H1 (cell line): Measurements from ENCODE around the gene MAP3K10. TPM values are rescaled to one million over a fixed set of nuclear protein-coding genes. Genes with fewer than 3 reads are reported as not detected.

Experiments
- EZH2 ChIP-seq: fragments of 200-600 bp; sonication (generic); IDR thresholded peaks from 2 replicates; pipeline ENCODE4 v1.7.1; 2012; ENCODE audit warnings: low read depth, mild to moderate bottlenecking, moderate library complexity, low read length, inconsistent platforms; ENCODE audit not compliant: severe bottlenecking
- FOSL1 ChIP-seq: IDR thresholded peaks from 2 replicates; pipeline ENCODE4 v1.6.1; 2011; ENCODE audit warnings: mild to moderate bottlenecking, low read depth, low read length, moderate library complexity; ENCODE audit not compliant: insufficient read depth
- HDAC2 ChIP-seq, 2 experiments: fragments of 300-600 bp in 1 of 2; sonication (generic) in 1 of 2; IDR thresholded peaks; 2 replicates each; pipeline ENCODE4 v1.6.1; 2011 to 2012; ENCODE audit warnings: low read depth in 2 of 2, low read length in 2 of 2, mild to moderate bottlenecking in 2 of 2, moderate library complexity in 2 of 2, borderline replicate concordance in 1 of 2, inconsistent platforms in 1 of 2
- HDAC6 ChIP-seq: IDR thresholded peaks from one replicate; pipeline ENCODE4 v1.7.1; 2012; ENCODE audit warnings: low read depth, mild to moderate bottlenecking, inconsistent platforms, low read length, moderate library complexity
- SP2 ChIP-seq: IDR thresholded peaks from 2 replicates; pipeline ENCODE4 v1.6.1; 2012; ENCODE audit warnings: mild to moderate bottlenecking, low read length, inconsistent platforms
- polyA plus RNA-seq, 7 experiments: library from polyadenylated mRNA; depleted of rRNA in 3 of 7; stranded (reverse) in 5 of 7; unstranded in 2 of 7; fragments of >200 nt in 5 of 7; fragments of 200-250 nt in 2 of 7; gene quantifications; 1 replicate in 5 of 7; 2 replicates in 1 of 7; 4 replicates in 1 of 7; pipeline versions ENCODE4 v1.2.1 to v1.2.3, GENCODE V29; 2011 to 2013; ENCODE audit warnings: missing spikeins in 2 of 7, mixed read lengths in 2 of 7
- total RNA-seq: library from RNA; stranded (reverse); fragmentation: NEBNext Ultra II Directional; extraction: Animal tissue kit (Norgen Biotek cat#: 25700); gene quantifications from 2 replicates; pipeline ENCODE4 v1.2.1, GENCODE V29; 2021

The MAP3K10 gene
- total and polyA plus RNA-seq, 2 of the 8 experiments (the other 6 are each of a cell fraction or from before 2014, with no cell fraction given), result 4.9 to 15.9 TPM

DNA sequence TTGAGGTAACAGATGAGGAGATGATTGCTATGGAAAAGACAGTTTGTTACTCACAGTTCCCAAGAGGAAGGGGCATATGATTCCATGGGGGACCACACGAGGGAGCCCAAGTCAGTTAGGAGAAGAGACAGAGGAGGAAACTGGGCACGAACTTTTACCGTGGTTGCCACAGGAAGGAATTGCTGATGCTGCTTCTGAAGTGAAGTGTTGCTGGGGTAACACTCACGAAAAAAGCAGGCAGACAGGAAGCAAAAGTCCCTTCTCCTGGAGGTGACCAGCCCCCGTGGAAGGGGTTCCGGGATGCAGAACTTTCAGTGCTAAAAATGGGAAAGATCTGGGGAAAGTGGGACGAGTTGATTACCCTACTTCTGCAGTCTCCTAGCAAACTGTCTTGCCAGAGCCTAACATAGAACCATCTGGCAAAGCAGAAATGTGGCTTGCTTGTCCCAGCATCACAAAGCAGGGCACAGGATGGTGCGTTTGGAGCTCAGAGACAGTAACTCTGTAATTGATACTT is 35.4 kb upstream of the MAP3K10 start (continued):
- TF ChIP-seq FOSL1 (no peak), SP2 (no peak), HDAC6 (no peak), EZH2 (no peak), HDAC2 (IDR thresholded peaks at IDR 0.05; ENCODE audit: borderline replicate concordance in 1 of 2, low read depth in 2 of 2, low read length in 2 of 2) (no peak)
